ENCODE data around the gene CDK16.

Gene CDK16

GRCh38 chrX:47218280-47218919 lies at the start of gene CDK16:
Gene CDK16 (plus strand): TSS chrX:47218681. CDS start chrX:47223558, 4,877 bp downstream.
- peak; percentile 37 for DNase-seq

- no peak for DNase-seq
Observed at GRCh38 chrX:47169273-47169672, 49.2 kb upstream of the CDK16 start.

- no peak for DNase-seq
Observed at GRCh38 chrX:47169726-47170515, 48.6 kb upstream of the CDK16 start.

GRCh38 chrX:47170861-47171692 lies 47.4 kb upstream of the CDK16 start:
- DNase-seq, result no peak

- no peak for DNase-seq
Observed at GRCh38 chrX:47171996-47172395, 46.5 kb upstream of the CDK16 start.

GRCh38 chrX:47172549-47172948 lies 45.9 kb upstream of the CDK16 start:
- DNase-seq, result no peak

GRCh38 chrX:47172971-47173792 lies 45.3 kb upstream of the CDK16 start:
- DNase-seq, result no peak

- DNase-seq, result no peak
Observed at GRCh38 chrX:47174376-47174775, 44.1 kb upstream of the CDK16 start.

GRCh38 chrX:47174846-47175587 lies 43.5 kb upstream of the CDK16 start:
- no peak for DNase-seq

GRCh38 chrX:47175588-47175980 lies 42.9 kb upstream of the CDK16 start:
- no peak for DNase-seq

GRCh38 chrX:47176101-47176740 lies 42.3 kb upstream of the CDK16 start:
- DNase-seq, result no peak

- DNase-seq, result no peak
Observed at GRCh38 chrX:47177079-47177478, 41.4 kb upstream of the CDK16 start.

- DNase-seq, result no peak
Observed at GRCh38 chrX:47178337-47178736, 40.1 kb upstream of the CDK16 start.

- no peak for DNase-seq
Observed at GRCh38 chrX:47179221-47179927, 39.1 kb upstream of the CDK16 start.

GRCh38 chrX:47179928-47180255 lies 38.6 kb upstream of the CDK16 start:
- DNase-seq, result no peak

GRCh38 chrX:47180346-47180745 lies 38.1 kb upstream of the CDK16 start:
- no peak for DNase-seq

- no peak for DNase-seq
Observed at GRCh38 chrX:47181301-47181700, 37.2 kb upstream of the CDK16 start.

GRCh38 chrX:47182106-47182700 lies 36.3 kb upstream of the CDK16 start:
- no peak for DNase-seq

GRCh38 chrX:47184486-47184885 lies 34.0 kb upstream of the CDK16 start:
- DNase-seq, result no peak

- no peak for DNase-seq
Observed at GRCh38 chrX:47185241-47185640, 33.2 kb upstream of the CDK16 start.
